DMS 273 treated with DMSO at 0.1 percent for 48 hours (cell line): ENCODE results near the gene NCAM2.

Source experiments
- DNase-seq: peaks from one replicate; lab custom pipeline; 2025; lab: John Stamatoyannopoulos, UW

NCAM2 gene

GRCh38 chr21:20997636-20998455 is at the start of gene NCAM2:
NCAM2 (plus strand) TSS chr21:20998409.
- peak; percentile 1 for DNase-seq

GRCh38 chr21:20949884-20950283 is 48.3 kb upstream of the NCAM2 start:
- no peak for DNase-seq

DNA sequence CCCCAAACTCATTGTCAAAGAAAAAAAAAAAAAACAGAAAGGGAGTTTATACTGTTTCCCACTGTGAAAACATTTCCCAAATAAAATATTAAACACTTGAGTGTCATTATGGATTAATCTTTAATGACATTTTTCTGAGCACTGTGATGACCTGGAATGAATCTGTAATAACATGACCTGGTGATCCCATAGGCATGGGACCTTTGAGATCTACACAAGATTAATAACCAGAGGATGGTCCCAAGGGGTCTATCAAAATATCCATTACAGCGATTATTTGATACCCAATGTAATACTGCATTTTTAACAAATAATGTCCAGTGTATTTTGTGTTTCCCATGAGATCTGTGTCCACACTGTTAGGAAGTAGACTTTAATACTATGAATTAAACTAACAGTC is 32.4 kb upstream of the NCAM2 start:
- DNase-seq, result no peak

- DNase-seq, result no peak
Measured at GRCh38 chr21:20968391-20968790, 29.8 kb upstream of the NCAM2 start.

- no peak for DNase-seq
Measured at GRCh38 chr21:20970691-20971090, 27.5 kb upstream of the NCAM2 start.

DNA sequence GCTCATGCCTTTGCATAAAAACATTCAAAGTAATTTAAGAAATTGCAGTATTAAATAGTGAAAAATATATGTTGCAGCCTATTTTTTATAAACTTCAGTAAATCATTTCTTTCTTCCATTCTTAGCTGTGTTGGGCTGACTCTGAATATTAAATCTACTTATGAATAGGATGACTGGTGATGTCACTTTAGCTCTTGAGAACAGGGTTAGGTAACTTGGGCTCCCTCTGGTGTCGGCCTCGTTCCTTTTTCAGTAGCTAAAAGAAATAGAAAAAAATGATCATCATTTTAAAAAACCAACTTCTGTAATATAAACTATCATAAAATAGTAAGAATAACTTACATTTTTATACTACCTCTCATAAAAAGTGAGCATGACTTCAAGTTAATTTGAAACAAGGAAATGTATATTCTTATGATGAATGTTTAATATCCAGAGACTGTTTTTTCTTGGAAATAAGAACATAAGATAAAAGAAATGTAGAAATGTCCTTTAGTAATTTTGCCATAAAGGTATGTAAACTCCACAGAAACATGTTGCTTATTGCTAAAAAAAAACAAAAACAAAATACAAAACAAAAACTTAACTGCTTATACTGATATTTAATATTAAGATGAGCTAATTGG is 26.8 kb upstream of the NCAM2 start:
- DNase-seq, result peak; percentile 25

- DNase-seq, result no peak
Measured at GRCh38 chr21:20994790-20995189, 3.4 kb upstream of the NCAM2 start.

DNA sequence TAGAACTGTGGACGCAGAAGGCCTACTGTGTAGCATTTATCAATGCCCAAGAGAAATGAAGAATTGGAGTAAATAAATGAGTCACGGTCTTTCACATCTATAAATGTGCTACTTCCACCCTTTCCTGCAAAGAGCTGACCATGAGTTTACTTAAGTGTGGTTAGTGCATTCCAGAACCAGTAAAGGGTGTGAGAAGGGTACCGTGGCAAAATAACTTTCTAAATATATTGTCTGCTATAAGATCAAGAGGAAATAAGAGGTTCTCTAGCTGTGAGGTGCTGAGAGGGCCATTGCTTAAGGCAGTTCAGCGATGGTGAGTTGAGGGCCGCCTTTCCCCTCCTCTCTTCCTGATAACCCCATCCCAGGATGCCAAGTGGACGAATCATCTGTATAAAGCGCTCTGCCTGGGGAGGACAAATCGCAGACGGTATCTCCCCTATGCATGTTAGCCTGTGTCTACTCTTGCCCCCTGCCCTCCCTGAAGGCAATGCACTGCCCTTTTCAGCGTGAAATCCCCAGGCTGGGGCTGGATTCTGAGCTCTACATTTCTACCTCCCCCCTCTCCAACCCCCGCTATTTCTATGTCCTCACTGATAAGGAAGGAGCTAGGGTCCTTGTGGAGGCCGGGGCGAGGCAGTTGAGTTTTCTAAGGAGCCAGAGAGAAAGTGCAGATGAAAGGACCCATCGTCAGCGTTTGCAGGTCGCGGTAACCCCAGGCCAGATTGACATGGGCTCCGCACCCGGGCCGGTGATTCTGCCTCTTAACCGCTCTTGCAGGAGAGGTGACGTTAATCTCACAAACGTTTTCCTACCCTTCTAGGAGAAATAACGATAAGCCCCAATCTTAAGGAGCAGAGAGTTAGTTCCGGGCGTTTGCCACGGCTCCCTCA is 1.5 kb upstream of the NCAM2 start:
- no peak for DNase-seq

GRCh38 chr21:20997311-20997635 is 936 bp upstream of the NCAM2 start:
- DNase-seq, result no peak

- no peak for DNase-seq
Measured at GRCh38 chr21:20998456-20998789, 214 bp downstream of the NCAM2 start.

- DNase-seq, result no peak
Measured at GRCh38 chr21:20998886-20999285, 677 bp downstream of the NCAM2 start.

DNA sequence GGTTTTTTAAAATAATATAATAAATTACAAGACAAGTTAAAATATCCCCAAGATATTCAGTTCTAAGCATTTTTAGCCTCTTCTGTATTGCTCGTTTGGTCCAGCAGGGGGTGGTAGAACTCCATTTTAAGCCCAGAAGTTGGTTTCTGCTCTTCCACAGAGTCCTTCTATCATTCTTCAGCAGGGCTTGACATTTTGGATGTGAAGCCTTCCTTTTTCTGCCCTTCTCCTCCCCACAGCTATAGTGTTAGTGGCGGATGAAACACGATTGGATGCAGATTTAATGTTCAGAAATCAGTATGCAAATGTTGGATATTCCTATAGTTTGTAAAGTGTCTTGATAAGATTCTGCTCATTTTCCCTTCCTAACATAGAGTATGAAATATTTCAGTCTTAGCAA is 1.4 kb downstream of the NCAM2 start:
- no peak for DNase-seq

- no peak for DNase-seq
Measured at GRCh38 chr21:21000591-21001175, 2.5 kb downstream of the NCAM2 start.

DNA sequence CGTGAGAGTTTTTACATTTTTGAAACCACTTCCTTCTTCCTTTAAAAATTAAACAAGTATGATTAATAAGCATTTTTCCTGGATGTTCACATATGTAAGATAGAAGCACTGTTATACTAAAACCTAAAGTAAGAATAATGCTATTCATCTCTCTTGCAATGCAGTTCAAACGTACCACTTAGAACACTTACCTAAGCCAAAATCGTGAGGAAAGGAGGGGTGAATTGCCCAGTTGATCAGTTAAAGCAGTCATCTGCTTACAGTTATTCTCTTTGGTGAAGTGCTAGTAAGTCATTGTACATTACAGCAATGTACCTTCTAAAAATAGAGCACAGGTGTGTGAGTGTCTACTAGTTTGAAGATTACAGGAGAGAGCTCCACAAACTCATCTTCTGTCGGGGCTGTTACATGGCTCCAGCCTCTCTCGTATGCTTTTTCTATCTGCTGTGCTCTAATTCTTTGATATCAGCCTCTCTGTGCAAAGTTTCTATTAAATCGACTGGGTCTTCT is 3.4 kb downstream of the NCAM2 start:
- no peak for DNase-seq

DNA sequence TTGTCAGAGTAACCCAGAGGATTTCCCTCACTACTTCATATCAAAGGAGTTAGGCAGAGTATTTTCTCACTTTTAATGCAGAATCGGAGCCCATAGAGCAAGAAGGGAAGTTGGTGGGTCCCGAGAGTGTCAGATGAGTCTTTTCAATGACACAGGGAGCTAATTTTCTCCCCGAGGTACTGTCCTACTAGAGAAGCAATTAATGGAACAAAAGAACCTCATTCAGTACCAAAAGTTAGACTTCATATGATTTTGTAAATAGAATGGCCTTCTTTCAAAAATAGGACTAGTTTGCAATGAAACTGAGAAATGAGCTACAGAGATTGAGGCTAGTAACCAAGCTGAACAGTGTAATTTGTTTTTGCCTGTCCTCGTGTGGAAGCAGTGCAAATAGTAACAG is 3.9 kb downstream of the NCAM2 start:
- DNase-seq, result no peak

DNA sequence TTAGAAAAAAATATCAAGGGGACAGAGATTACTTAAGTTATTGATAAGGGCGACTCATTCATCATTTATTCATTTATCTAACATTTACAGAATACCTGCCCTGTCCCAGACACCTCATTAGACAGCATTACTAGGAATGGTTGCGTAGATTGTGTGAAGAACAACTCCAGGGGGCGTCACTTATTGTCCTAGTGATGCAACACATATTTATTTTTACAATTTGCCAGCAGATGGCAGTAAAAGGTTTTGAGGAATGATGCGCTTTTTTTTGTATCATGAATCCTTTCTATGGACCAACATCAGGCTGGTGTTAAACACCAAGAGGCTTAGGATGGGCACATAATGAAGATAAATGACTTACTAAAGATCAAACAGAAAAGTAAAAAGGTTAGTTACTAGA is 5.5 kb downstream of the NCAM2 start:
- peak; percentile 30 for DNase-seq

DNA sequence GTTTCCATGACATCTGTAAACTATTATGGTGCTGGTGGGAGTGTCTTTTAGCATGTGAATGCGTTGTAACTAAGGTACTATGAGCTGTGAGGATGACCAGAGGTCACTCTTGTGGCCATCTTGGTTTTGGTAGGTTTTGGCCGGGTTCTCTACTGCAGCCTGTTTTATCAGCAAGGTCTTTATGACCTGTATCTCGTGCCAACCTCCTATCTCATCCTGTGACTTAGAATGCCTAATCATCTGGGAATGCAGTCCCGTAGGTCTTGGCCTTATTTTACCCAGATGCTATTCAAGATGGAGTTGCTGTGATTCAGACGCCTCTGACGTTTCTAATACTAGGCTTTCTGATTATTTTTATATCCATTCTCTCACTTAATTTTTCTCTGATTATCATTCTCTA is 9.4 kb downstream of the NCAM2 start:
- no peak for DNase-seq

DNA sequence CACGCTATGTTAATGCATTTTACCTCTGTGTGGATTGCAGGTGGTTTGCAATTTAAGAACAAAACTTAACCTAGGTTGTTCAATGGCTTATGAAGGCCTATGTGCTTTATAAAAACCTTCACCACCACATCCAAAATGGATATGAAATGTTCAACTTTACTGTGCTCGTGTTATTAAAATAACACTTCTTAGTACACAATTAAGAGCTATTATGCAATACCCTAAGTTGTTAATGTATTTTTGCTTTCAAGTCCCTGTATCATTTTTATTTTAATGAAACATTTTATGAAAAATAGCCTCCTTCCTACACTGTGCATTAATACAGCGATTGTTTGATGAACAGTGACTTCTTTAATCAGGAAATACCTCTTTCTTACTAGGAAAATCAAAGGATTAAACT is 12.0 kb downstream of the NCAM2 start:
- DNase-seq, result no peak

DNA sequence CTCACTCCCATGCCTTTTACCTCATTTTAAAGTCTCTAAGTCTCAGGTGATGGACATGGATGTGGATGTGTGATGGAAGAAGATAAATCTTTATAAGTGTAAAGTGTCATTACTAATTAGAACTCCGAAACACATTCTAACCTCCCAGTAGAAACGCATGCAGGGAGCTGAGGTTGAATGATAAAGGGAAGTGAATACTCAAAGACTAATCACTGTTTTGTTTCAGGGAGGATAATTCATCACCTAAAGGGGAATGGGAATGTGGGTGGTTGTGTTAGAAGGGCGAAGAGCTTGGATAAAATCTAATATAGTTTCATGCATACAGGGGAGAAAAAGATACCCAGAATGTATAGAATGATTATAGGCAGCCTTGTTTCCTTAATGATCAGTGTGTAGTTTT is 12.5 kb downstream of the NCAM2 start:
- no peak for DNase-seq

- no peak for DNase-seq
Measured at GRCh38 chr21:21018821-21019220, 20.6 kb downstream of the NCAM2 start.

GRCh38 chr21:21019681-21020080 is 21.5 kb downstream of the NCAM2 start:
- no peak for DNase-seq

DNA sequence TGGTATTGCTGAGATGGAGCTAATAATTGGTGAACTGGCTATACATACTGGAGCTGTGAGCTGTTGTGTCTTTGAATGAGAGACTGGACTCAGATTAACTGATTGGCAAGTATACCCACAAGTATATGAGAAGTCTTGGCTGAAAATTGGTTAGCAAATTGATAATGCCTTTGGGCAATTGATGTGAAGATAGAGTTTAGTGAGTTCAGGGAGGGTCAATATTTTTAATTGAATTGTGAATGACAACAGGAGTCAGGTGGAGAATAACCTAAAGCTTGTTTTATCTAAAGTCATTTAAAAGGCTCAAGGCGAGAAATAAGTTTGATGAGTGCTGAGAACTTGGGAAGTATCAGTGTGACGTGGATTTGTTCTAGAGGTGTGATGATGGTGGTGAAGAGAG is 27.5 kb downstream of the NCAM2 start:
- no peak for DNase-seq
